ENCODE measurements around the gene TDRD10.

TDRD10 gene

DNA sequence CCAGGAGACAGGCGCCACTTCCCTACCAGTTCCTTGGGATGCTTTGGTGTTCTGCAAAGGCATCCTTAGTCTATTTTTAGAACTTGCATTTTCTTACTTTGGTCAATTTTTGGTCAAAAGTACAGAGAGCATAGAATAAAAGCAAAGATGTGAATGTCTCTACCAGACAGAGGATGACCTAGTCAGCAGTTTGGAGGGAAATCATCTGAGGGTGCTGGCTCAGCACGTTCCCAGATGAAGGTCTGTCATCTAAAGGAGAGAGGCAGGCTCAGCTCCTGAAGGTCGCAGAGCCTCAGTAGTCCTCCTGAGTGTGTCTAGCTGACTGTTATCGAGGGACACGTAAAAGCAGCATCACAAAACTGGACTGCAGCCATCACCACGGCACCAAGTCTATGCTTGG is 80.9 kb downstream of the TDRD10 start:
- DNase-seq = no peak

GRCh38 chr1:154583773-154584172 is 81.8 kb downstream of the TDRD10 start:
- DNase-seq = no peak

DNA sequence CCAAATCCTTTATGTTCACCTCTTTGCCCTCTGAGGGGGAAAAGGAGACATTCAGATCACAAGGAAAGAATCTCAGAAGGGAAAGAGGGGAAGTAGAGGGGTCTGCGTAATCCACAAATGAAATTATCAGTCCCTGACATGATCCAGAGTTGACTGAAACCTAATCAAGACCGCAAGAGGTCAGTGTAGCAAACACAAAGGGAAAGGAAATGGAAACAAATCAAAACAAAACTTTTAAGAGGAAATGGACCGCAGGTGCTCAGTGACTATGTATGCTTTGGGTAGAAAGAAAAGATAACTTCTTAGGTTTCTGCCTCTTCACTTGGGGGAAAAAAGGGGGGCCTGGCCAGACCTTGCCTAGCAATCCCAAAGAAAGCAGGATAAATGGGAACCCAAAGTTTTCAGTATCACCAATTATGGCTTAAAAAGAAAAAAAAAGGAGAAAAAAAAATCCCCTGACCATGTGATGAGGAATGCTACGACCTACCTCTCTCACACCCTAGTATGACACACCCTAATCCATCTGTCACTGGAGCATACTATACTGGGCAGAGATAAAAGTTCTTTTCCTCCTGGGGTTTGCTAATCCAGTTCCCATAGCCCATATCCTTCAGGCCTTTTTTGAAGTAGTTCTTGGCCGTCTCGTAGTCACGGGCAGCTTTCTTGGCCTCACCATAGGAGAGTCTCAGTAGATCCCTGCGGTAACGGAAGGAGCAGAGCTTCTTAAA is 82.4 kb downstream of the TDRD10 start:
- no peak for DNase-seq

GRCh38 chr1:154586231-154586630 is 84.2 kb downstream of the TDRD10 start:
- no peak for DNase-seq

- no peak for DNase-seq
Observed at GRCh38 chr1:154586641-154587040, 84.6 kb downstream of the TDRD10 start.

- DNase-seq = no peak
Observed at GRCh38 chr1:154589780-154590179, 87.8 kb downstream of the TDRD10 start.

GRCh38 chr1:154590756-154591155 is 88.7 kb downstream of the TDRD10 start:
- no peak for DNase-seq

DNA sequence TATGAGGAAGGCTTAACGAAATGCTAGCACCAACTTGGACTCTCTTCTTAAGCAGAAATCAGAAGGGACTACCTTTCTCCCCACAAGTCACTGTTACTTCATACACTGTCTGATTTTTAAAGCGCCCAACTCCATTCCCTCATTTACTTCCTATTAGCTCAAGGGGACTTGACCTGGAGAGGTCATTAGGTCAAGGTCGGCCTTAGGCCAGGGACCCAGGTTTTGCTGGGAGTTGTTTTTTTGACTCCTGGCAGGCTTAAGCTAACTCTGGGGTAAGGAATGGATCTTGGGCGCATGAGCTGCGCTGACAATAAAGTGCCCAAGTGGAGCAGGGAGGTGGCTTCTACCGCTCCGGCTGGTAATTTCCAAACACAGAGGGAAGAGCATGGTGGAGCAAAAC is 89.2 kb downstream of the TDRD10 start:
- DNase-seq = no peak

GRCh38 chr1:154593390-154593789 is 91.4 kb downstream of the TDRD10 start:
- no peak for DNase-seq

DNA sequence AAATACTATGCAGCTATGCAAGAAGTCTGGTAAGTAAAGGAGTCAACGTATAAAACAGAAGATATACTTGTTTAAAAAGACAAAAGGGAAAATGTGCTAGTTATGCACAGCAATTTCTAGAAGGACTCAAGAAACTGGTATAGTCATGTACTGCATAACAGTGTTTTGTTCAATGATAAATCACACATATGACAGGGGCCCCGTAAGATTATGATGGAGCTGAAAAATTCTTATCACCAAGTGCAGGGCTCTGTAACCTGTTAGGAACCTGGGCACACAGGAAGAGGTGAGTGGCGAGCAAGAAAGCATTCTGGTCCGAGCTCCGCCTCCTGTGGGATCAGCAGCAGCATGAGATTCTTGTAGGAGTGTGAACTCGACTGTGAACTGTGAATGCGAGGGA is 92.8 kb downstream of the TDRD10 start:
- DNase-seq = no peak

DNA sequence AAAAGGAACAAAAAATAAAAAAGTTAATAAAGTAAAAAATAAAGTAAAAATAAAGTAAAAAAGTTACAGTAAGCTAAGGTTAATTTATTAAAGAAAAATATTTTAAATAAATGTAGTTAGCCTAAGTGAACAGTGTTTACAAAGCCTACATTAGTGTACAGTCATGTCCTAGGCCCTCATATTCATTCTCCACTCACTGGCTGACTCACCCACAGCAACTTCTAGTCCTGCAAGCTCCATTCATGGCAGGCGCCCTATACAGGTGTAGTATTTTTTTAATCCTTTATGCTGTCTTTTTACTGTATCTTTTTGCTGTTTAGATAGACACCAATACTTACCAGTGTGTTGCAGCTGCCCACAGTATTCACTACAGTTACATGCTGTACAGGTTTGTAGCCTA is 93.6 kb downstream of the TDRD10 start:
- no peak for DNase-seq
